ENCODE measurements around the gene NDEL1.

NDEL1 gene

GRCh38 chr17:8481089-8481488 is 45.4 kb downstream of the NDEL1 start:
- no peak for DNase-seq

- no peak for DNase-seq
Observed at GRCh38 chr17:8481703-8482102, 46.0 kb downstream of the NDEL1 start.

GRCh38 chr17:8482546-8482945 is 46.9 kb downstream of the NDEL1 start:
- no peak for DNase-seq

GRCh38 chr17:8484465-8484864 is 48.8 kb downstream of the NDEL1 start:
- DNase-seq = no peak

- no peak for DNase-seq
Observed at GRCh38 chr17:8485491-8485890, 49.8 kb downstream of the NDEL1 start.

- no peak for DNase-seq
Observed at GRCh38 chr17:8487130-8487645, 51.5 kb downstream of the NDEL1 start.

GRCh38 chr17:8487743-8488142 is 52.1 kb downstream of the NDEL1 start:
- DNase-seq = no peak

GRCh38 chr17:8488491-8488890 is 52.8 kb downstream of the NDEL1 start:
- no peak for DNase-seq

GRCh38 chr17:8488901-8489300 is 53.2 kb downstream of the NDEL1 start:
- DNase-seq = no peak

- no peak for DNase-seq
Observed at GRCh38 chr17:8489841-8490240, 54.2 kb downstream of the NDEL1 start.

GRCh38 chr17:8490256-8491023 is 54.8 kb downstream of the NDEL1 start:
- DNase-seq = no peak

GRCh38 chr17:8492121-8492520 is 56.4 kb downstream of the NDEL1 start:
- no peak for DNase-seq

GRCh38 chr17:8494021-8494420 is 58.3 kb downstream of the NDEL1 start:
- DNase-seq = no peak

- no peak for DNase-seq
Observed at GRCh38 chr17:8494506-8495111, 58.9 kb downstream of the NDEL1 start.

- no peak for DNase-seq
Observed at GRCh38 chr17:8496081-8496480, 60.4 kb downstream of the NDEL1 start.

- DNase-seq = no peak
Observed at GRCh38 chr17:8499171-8499570, 63.5 kb downstream of the NDEL1 start.

GRCh38 chr17:8499614-8500013 is 63.9 kb downstream of the NDEL1 start:
- DNase-seq = no peak

GRCh38 chr17:8500609-8501008 is 64.9 kb downstream of the NDEL1 start:
- no peak for DNase-seq

GRCh38 chr17:8502126-8502525 is 66.4 kb downstream of the NDEL1 start:
- DNase-seq = no peak

- no peak for DNase-seq
Observed at GRCh38 chr17:8503368-8503767, 67.7 kb downstream of the NDEL1 start.

GRCh38 chr17:8503807-8504206 is 68.1 kb downstream of the NDEL1 start:
- no peak for DNase-seq

- no peak for DNase-seq
Observed at GRCh38 chr17:8504460-8505207, 69.0 kb downstream of the NDEL1 start.

GRCh38 chr17:8506145-8506544 is 70.5 kb downstream of the NDEL1 start:
- no peak for DNase-seq

GRCh38 chr17:8514801-8515200 is 79.1 kb downstream of the NDEL1 start:
- no peak for DNase-seq
